Measurements from ENCODE around the gene CDKN1A.
"Not testable (repeated sequence)": the region's sequence is repeated elsewhere in the genome, so short reads cannot be mapped to it uniquely, and the experiment has no call there.

Gene CDKN1A

DNA sequence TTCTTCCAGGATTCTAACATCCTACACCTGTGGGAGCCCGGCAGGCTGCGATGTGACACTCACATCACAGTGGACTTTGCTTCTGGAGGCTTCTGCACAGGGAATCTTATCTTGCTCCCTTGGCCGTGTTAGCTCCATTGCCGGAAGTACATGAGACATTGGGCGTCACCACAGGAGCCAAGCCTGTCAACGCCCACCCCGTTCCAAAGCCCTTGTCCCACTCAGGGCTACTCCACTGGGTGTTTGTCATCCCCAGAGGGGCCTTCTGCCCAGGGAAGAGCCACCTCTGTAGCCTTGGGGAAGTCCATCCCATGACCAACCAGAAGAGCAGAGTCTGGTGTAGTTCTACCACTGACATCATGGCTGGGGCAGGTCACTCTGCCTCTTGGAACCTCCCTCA, 20.8 kb downstream of the CDKN1A start:
- DNase-seq = no peak

DNA sequence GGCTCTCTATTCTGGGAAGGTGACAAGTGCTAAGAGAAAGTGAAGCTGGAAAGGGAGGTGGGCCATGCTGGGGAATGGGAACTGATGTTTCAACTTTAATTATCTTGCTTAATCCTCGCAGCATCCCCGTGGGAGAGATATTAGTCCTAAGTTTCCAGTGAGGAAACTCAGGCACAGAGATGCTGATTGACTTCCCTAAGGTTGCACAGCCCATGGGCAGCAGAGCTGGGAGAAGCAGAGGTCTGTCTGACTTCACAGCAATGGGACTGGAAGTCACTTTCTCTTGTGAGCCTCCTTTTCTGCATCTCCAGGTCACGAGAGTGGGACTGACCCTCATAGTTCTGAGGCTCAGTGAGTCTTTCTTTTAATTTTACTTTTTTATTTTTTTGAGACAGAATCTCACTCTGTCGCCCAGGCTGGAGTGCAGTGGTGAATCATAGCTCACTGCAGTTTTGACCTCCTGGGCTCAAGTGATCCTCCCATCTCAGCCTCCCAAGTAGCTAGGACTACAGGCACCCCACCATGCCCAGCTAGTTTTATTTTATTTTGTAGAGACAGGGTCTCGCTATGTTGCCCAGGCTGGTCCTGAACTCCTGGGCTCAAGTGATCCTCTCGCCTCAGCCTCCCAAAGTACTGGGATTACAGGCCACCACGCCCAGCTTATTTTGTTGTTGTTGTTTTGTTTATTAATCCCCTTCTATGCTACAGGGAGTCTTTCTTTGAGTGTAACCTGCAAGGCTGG, 21.7 kb downstream of the CDKN1A start:
- no peak for DNase-seq

DNA sequence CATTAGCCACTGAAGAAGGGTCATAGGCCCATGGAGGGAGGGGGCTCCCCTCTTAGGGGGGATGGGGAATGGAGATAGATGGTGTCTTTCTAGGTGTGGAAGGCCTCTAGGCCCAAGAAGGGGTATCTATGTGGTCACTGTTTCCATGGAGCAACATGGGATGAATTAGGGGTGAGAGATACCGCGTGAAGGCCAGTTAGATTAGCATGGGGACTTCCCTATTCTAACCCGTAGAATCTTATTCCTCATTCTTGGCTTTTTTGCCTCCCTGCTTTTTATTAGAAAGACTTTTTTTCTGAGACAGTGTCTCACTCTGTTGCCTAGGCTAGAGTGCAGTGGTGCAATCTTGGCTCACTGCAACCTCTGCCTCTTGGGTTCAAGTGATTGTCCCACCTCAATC, 22.3 kb downstream of the CDKN1A start:
- no peak for DNase-seq

DNA sequence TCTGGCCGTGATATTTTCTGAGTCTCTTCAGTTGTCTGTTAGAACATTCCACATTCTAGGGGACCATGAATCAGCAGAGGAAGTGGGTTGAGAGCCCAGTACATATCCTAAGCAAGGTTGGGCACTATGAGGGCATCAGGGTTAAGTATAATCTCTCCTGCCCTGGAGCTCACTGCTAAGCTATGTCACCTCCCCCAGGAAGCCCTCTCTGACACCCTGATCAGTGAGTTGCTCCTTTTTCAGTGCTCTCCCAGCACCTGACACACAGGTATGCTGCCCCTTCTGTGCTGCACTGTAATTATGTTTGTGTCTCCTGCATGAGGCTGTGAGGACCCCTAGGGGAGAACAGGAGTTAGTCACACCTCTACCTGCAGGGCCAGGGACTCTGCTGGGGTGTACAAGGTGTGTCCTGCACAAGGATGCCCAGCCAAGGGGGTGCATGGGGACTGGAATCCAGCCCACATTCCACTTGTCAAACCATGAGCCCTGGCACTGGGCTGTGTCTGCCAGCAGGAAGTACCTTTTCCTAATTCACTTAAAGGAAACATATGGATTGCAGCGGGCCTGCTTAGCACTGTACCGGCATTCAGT, 23.0 kb downstream of the CDKN1A start:
- no peak for DNase-seq

DNA sequence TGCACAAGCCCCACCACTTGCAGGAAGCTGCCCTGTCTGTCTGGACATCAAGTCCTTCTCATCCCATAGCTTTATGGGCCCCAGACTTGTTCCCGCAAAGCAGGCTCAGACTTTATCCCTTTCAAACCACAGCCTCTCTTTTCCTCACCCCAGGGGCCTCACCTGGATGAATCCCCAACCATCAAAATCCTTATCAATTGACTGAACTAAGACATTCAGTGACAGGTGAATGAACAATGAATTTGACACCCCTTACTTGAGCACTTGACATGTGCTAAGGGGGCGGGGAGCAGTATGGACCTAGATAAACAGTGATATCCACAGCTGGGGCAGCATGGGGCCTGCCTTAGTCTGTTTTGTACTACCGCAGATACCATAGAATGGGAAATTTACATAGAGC, 24.1 kb downstream of the CDKN1A start:
- no peak for DNase-seq

DNA sequence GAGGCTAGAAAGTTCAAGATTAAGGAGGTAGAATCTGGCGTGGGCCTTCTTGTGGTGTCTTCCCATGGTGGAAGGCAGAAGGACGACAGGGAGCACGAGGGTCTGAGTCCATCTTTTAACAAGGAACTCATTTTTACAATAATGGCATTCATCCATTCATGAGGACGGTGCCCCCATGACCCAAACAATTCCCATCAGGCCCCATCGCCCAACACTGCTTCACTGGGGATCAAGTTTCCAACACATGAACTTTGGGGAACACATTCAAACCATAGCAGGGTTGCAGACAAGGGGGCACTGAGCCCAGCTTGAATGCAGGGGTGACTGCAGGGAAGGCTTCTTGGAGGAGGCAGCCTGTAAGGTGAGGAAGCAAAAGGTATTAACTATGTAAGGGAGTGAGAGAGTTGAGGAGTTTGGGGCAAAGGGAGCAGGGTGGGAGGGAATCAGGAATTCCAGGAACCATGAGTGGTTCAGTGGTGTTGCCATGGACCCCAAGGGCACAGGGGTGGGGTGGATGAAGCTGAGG, 24.6 kb downstream of the CDKN1A start:
- DNase-seq = no peak

DNA sequence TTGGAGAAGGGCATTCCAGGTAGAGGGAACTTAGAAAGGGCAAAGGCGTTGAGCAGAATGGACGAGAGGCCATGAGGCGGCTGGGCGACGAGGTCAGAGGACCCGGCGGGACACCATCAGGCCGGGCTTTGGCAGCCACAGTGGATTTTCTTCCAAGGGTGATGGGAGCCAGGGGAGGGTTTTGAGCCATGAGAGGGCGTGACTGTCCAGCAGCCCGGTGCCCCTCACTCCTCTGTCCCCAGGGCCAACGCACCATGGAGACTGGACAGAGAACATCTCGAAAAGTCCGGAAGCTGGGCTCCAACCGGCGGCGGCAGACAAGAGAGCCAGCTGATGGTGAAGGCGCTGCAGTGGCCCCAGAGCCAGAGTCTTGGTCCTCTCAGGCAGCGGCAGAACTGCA, 25.5 kb downstream of the CDKN1A start:
- no peak for DNase-seq

DNA sequence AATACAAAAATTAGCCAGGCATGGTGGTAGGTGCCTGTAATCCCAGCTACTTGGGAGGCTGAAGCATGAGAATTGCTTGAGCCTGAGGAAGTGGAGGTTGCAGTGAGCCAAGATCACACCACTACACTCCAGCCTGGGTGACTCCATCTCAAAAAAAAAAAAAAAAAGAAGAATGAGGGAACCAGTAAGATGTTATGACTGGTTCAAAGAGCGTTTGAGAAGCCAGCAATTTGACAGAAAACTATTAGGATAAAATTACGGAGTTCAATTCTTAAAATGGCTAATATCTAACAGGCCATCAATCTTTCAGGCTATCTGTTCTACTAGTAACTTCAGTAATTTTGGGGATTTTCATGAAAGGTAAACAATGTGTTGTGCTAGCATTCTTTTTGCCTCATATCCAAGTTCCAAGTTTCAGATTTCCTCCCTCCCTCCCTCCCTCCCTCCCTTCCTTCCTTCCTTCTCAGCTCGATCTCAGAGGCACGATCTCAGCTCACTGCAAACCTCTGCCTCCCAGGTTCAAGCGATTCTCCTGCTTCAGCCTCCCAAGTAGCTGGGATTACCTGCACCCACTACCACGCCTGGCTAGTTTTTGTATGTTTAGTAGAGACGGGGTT, 26.6 kb downstream of the CDKN1A start:
- not testable (repeated sequence) for DNase-seq

DNA sequence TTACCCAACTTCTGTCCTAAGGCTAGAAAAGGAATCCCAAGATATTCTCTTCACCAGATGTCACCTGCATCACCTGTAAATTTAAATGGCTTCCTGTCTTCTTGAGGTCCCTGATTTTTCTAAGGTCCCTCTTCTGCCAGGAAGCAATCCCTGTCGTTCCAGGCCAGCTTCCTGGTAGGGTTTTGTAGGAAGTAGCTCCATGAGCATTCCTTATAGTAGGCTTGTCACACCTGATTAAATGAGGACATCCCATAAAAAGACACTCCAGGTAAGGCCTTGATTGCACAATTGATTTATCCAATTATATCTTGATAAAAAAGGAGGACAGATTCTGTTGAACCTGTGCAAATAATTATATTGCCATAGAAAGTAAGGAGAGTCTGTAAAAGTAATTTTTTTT, 27.8 kb downstream of the CDKN1A start:
- no peak for DNase-seq

DNA sequence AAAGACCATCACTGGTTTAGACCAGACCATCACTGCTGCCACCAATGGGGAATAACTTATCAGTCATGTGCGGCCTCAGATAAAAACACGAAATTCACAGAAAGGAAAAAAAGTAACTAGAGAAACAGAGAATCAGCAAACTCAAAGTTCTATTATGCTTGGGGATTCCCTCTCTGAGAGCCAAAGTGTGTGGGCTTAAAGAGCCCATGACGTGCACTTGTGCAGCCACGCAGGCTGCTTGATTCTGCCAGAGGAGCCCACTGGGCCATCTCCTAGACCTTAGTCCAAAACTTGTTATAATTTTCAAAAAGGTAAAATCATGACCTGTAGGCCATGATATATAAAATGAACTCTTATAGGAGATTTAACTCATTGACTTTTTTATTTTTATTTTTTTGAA, 34.3 kb downstream of the CDKN1A start:
- DNase-seq = no peak

DNA sequence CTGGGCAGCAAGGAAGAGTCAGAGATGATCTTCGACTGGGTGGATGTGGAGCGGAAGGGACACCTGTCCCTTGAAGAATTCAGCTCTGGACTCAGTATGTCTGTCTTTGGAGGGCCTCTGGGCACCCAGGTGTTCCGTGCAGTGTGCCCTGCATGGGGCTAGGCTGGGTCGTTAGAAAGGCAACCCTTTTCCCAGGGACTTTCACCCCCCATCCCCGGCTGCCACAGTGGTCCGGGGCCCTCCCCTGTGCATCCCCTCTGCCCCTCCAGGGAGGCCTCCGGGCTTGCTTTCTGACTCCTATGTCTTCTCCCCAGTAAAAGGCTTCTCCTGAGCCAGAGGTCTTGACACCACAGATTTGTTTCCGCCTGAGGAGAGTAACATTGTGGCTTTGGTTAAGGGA, 35.3 kb downstream of the CDKN1A start:
- DNase-seq = no peak

DNA sequence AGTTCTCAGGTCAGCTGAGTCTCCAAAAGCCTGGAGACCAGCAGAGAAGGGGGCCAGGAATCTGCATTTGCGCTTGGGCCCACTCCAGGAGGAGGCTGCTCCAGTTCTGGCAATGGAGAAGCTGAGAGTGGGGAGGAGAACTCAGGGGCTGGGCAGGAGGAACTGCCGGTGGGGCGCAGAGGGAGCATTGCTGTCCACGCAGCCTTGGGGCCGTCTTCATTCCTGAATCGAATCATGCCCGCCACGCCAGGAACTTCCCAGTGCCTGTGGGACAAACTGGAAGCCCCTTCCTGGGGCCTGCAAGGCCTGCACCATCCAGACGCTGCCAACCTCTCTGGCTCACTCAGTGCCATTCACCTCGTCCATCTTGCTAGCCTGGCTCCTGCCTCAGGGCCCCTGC, 36.0 kb downstream of the CDKN1A start:
- DNase-seq = no peak

DNA sequence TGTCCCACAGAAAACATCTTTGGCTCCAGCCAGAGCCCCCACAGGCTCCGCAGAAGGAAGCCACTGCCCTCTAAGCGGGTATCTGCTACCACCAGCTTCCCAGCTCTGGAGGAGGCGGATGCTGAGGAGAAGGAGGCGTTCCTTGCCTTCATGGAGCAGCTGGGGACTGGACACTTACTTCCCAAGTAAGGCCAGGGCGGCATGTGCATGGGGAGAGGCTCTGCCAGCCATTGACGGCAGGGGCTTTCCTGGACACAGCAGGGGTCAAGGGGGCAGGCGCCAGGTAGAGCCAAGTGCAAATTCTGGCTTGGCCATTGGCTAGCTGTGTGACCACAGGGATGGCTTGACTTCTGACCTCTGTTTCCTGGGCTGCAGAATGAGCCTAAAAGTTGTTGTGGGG, 37.0 kb downstream of the CDKN1A start:
- DNase-seq = no peak

DNA sequence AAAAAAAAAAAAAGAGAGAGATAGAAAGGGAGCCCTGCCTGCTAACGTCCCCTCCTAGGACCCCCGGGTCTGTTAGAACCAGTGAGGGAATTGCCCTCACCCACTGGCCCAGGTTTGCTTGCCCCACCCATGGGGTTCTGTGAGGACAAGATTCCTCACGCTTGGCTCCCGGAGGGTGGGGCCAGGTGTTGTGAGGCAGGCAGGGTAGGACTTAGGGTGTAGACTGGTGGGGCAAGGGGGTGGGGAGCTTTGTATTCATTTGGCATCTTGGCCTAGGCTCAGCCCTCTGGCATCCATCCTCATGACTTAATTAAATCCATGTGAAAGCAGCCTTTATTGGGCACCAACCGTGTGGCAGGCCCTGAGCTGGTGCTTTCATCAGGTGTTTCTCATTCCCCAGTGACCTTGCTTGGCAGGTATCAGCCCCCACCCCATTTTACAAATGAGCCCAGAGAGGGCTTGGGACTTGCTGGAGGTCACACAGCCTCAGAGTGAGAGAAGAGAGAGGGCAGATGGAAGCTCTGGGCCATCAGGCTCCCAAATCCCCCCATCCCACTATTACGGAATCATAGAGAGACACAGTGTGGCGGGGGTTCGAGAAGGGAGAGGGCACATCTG, 38.1 kb downstream of the CDKN1A start:
- no peak for DNase-seq

DNA sequence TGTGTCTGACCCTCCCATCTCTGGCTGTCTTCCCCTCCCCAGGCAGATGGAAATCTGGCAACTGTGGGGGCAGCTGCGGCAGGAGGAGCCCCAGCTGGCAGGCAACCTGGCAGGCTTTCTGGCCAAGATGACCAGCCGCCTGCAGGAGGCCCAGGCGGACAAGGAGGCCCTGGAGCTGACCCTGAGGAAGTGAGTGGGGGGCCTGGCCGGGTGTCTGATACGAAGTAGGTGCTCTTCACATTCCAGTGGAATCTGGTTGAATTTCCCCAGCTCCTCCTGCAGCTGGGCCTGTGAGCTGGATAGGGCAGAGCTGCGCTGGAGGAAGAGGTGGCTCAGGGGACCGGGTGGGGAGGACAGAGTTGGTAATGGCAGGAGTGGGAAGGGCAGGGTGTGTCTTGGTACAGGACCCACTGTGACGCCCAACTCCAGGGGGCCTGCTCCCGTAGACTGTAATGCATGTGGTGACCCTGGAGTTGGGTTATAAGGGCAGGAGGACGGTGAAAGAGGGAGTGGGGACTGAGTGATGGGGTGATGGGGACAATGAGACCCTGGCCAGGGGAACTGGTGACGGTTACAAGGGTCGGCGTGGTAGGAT, 38.8 kb downstream of the CDKN1A start:
- DNase-seq = peak; percentile 21

DNA sequence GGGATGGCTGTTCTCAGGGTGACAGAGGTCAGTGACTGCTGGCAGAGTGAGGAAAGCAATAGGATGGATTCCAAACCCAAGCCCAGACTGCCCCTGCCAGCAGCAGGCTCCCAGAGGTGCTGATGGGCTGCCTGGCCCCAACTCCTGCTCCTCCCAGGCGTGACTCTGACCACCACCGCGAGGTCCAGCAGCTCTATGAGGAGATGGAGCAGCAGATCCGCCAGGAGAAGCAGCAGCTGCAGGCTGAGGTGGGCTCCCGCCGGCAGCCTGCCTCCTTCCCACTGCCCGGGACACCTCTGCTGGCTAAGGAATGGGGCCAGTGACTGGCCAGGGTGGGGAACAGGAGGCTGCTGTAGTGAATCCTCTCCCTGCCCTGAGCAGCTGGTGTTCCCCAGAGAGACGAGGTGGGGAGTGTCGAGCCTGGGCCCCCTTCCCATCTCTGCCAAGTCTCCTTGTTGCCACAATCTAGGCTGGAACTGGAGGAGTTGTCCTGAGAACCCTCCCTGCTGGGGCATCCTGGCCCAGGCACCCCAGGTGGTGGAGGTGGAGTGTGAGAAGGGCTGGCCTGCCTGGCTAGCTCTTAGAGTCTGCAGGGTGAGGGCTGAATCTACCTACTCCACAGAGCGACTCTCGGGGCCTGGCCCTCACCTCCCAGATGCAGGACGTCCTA, 39.5 kb downstream of the CDKN1A start:
- peak; percentile 26 for DNase-seq

DNA sequence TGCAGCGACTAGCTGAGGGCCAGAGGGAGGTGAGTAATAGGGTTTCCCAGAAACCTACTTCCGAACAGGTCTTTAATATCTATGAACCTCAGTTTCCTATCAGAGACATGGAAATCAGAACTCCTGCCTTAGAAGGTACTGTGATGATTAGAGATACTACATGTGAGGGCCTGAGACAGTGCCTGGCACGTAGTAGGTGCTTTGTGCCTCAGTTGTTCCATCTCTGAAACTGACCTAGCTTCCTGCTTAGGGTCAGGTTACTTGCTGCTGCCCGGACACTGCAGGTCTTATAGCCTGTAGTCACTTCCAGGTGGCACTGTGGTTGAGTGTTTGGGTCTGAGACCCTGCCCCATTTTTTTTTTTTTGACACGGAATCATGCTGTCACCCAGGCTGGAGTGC, 40.0 kb downstream of the CDKN1A start:
- DNase-seq = no peak

DNA sequence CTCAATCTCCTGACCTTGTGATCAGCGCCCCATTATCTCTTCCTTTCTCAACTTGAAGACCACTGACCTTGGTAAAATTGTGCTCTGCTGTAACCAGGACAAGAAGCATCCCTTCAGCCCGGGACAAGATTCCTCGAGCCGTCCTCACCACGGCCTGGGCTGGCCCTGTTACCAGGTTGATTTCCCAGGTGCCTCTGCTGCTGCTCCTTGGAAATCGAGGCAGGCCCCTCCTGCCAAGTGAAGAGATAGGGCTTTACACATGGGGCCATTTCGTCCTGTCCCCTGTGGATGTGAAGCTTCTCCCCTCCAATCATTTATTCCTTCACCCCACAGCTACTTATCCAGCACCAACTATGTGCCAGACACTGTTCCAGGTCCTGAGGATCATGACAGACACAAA, 40.6 kb downstream of the CDKN1A start:
- no peak for DNase-seq

DNA sequence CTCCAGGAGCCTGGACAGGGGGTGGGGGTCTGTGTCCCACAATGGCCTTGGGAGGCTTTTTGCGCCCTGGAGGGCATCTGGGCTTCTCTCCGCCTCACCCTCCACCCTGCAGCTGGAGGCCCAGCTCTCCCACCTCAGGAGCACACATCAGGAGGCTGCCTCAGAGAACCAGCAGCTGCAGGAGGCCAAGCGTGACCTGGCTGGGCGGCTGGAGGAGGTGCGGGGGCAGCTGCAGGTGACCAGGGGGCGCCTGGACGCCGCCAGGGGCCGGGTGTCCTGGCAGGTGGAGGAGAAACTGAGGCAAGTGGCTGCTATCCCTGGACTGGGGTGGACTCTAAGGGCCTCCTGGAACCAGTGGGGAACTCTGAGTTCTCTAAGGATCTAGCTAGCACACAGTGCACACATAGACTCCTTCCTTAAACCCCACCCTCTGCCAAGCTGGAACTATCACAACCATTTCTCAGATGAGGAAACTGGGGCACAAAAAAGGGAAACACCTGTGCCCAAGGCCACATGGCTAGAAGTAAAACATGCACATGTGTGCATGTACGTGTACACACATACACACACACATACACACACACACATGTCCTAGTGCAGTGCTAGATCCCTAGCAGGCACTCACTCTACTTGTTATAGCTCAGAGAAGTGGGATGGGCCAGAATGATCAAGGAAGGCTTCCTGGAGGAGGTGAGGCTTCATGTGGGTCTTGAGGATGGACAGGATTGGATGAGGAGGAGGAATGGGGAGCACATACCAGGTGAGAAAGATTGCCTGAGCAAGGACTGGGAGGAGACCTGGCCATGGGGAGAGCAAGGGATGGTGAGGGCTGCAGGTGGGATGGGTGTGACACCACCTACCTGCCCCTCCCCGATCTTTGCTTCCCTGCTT, 42.0 kb downstream of the CDKN1A start:
- no peak for DNase-seq

DNA sequence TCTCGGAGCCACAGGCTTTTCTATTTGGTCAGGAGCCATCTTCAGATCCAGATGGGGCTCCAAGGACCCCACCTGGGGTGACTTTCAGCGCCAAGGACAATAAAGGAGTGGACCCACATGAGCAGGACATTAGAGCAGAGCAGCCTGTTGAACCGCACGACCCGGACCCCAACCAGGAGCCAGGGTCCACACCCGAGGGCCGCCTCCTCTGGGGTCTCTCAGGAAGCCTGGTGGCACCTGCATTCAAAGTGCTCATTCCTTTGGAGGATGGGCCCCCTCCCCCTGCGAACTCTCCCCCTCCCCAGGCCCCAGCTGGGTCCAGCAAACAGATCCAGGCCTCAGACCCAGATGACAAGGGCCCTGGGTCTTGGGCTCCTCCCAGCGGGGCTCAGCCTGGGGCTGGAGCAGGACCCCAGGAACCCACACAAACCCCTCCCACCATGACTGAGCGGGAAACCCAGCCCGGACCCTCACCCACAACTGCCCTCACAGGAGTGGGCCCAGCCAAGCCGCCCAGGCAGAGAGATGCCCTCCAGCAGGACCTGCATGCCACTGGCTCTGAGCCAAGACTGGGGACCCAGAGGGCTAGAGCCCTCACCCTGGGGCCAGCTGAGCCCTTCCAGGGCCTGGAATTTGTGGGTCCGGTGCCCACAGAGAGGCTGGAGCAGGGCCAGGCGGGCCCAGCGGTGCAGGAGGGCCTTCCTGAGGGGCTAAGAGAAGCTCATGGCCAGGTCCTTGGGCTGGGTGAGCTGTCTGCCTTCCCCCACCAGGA, 43.0 kb downstream of the CDKN1A start:
- DNase-seq = no peak

DNA sequence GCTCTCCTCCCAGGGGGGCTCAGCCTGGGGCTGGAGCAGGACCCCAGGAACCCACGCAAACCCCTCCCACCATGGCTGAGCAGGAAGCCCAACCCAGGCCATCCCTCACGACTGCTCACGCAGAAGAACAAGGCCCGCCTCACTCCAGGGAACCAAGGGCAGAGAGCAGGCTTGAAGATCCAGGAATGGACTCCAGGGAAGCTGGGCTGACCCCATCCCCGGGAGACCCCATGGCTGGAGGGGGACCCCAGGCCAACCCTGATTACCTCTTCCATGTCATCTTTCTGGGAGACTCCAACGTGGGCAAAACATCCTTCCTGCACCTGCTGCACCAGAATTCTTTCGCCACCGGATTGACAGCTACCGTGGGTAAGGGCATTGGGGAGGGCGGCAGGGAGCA, 43.9 kb downstream of the CDKN1A start:
- DNase-seq = no peak

Measured in activated CD4-positive, CD25-positive, alpha-beta regulatory T cell treated with anti-CD3 and anti-CD28 coated beads, Interleukin-2, amount 50 U/mL, for 72 hours (primary cell).